NB4 (cell line): ENCODE measurements around the gene COL1A2.

Experiments
- MYC ChIP-seq: IDR thresholded peaks from 2 replicates; pipeline ENCODE4 v1.6.1; 2011; ENCODE audit warnings: low read depth, low read length
- POLR2A ChIP-seq: IDR thresholded peaks from 2 replicates; pipeline ENCODE4 v1.6.1; 2011; ENCODE audit warnings: mild to moderate bottlenecking; ENCODE audit not compliant: insufficient read length; ENCODE audit errors: extremely low read depth
- TF ChIP-seq, protein P1 (sequence below): IDR thresholded peaks from one replicate; pipeline ENCODE4 v1.5.1; 2012; ENCODE audit warnings: low read depth, low read length
- TF ChIP-seq, protein P2 (sequence below): IDR thresholded peaks from 2 replicates; pipeline ENCODE4 v1.6.1; 2011; ENCODE audit warnings: low read depth, low read length

DNA sequence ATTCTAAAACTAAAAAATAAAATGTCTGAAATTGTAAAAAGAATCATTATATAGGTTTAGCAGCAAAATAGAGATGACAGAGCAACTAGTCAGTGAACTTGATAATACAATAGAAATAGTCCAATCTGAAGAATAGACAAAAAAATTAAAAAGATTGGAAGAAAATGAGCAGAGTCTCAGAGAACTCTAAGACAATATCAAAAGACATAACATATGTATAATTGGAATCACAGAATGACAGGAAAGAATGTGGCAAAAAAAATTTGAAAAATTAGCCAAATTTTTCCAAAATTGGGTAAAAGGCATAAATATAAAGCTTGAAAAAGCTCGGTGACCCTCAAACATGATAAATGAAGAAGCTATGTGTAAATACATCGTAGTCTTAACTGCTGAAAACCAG, 76.9 kb downstream of the COL1A2 start:
- TF ChIP-seq, protein P1, sequence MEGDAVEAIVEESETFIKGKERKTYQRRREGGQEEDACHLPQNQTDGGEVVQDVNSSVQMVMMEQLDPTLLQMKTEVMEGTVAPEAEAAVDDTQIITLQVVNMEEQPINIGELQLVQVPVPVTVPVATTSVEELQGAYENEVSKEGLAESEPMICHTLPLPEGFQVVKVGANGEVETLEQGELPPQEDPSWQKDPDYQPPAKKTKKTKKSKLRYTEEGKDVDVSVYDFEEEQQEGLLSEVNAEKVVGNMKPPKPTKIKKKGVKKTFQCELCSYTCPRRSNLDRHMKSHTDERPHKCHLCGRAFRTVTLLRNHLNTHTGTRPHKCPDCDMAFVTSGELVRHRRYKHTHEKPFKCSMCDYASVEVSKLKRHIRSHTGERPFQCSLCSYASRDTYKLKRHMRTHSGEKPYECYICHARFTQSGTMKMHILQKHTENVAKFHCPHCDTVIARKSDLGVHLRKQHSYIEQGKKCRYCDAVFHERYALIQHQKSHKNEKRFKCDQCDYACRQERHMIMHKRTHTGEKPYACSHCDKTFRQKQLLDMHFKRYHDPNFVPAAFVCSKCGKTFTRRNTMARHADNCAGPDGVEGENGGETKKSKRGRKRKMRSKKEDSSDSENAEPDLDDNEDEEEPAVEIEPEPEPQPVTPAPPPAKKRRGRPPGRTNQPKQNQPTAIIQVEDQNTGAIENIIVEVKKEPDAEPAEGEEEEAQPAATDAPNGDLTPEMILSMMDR: no peak
- TF ChIP-seq MYC (no peak), POLR2A (no peak)
- TF ChIP-seq, protein P2, sequence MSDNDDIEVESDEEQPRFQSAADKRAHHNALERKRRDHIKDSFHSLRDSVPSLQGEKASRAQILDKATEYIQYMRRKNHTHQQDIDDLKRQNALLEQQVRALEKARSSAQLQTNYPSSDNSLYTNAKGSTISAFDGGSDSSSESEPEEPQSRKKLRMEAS: no peak
